Testis (tissue), 2 donors: ENCODE measurements around the gene CRYGN.

ENCODE experiments used
- CTCF ChIP-seq, 3 experiments: fragments of 450-650 bp in 2 of 3; fragments of 200-600 bp in 1 of 3; sonication (generic) in 1 of 3; IDR thresholded peaks; one replicate each; pipeline ENCODE4 v1.5.1; 2016 to 2019; ENCODE audit warnings: antibody characterized with exemption in 3 of 3, mild to moderate bottlenecking in 2 of 3, moderate library complexity in 1 of 3
- POLR2A ChIP-seq: fragments of 450-650 bp; IDR thresholded peaks from one replicate; pipeline ENCODE4 v1.6.1; 2017; ENCODE audit warnings: antibody characterized with exemption, mild to moderate bottlenecking, moderate library complexity

- TF ChIP-seq POLR2A (no peak), CTCF (IDR thresholded peaks at IDR 0.05) (no peak)
These were observed 32.9 kb downstream of the CRYGN start for GRCh38 chr7:151406886-151407583.
